CD4-positive, alpha-beta T cell (primary cell): ENCODE results near the gene TTC8. TPM values are rescaled to one million over a fixed set of nuclear protein-coding genes. Genes with fewer than 3 reads are reported as not detected.
A peak's percentile ranks its signal among the peaks of the same experiment; 100 is the strongest.

Experiments
- ATAC-seq: fragments of 200-7000 bp; cut with Tn5 transposase; one replicate; pipeline ENCODE4 v1.10.0; 2022; ENCODE audit warnings: mild to moderate bottlenecking; ENCODE audit not compliant: poor library complexity
- CTCF ChIA-PET: fragments of 350-600 bp; sonication (Branson Sonifier 250); formaldehyde crosslinking; loops from one replicate; lab custom pipeline; 2021; ENCODE audit warnings: antibody characterized with exemption, inconsistent platforms; lab: Charles Lee
- POLR2A ChIA-PET: fragments of 350-600 bp; sonication (Branson Sonifier 250); formaldehyde crosslinking; loops from one replicate; lab custom pipeline; 2021; ENCODE audit warnings: antibody characterized with exemption, inconsistent platforms; lab: Charles Lee
- DNase-seq, 14 experiments: peaks; one replicate each; pipeline ENCODE4 v3.0.0-alpha.2; 2013 to 2020; ENCODE audit warnings: mixed read lengths in 2 of 14
- H3K27ac ChIP-seq, 2 donors: one replicate each; pipeline versions ENCODE4 v1.5.1 to v1.7.0; 2013; ENCODE audit warnings: low read length in 2 of 2, low read depth in 1 of 2, mild to moderate bottlenecking in 1 of 2
- H3K27me3 ChIP-seq, 2 experiments: 1 replicate in 1 of 2; 2 replicates in 1 of 2; pipeline versions ENCODE4 v1.6.1 to v1.7.0; 2013; ENCODE audit warnings: low read length in 2 of 2, control low read depth in 1 of 2, mild to moderate bottlenecking in 1 of 2, moderate library complexity in 1 of 2; ENCODE audit not compliant: insufficient read depth in 2 of 2, control insufficient read depth in 1 of 2
- H3K36me3 ChIP-seq: one replicate; pipeline ENCODE4 v1.6.1; 2013; ENCODE audit warnings: low read length, control low read depth; ENCODE audit not compliant: insufficient read depth
- H3K4me1 ChIP-seq: one replicate; pipeline ENCODE4 v1.6.1; 2013; ENCODE audit warnings: low read length, control low read depth; ENCODE audit not compliant: insufficient read depth
- H3K4me3 ChIP-seq: one replicate; pipeline ENCODE4 v1.5.1; 2013; ENCODE audit warnings: mild to moderate bottlenecking, low read length, moderate library complexity
- H3K9me3 ChIP-seq, 2 experiments: 1 replicate in 1 of 2; 2 replicates in 1 of 2; pipeline versions ENCODE4 v1.6.1 to v1.7.0; 2013; ENCODE audit warnings: low read length in 2 of 2, mild to moderate bottlenecking in 2 of 2, control low read depth in 1 of 2, moderate library complexity in 1 of 2; ENCODE audit not compliant: control insufficient read depth in 1 of 2, insufficient read depth in 1 of 2
- H3K27ac Mint-ChIP-seq: one replicate; pipeline ENCODE4 v1.8.0; 2020; ENCODE audit warnings: mixed read lengths
- H3K27me3 Mint-ChIP-seq: one replicate; pipeline ENCODE4 v1.8.0; 2021; ENCODE audit warnings: mixed read lengths
- H3K36me3 Mint-ChIP-seq: one replicate; pipeline ENCODE4 v1.8.0; 2021; ENCODE audit warnings: low read depth, mixed read lengths
- H3K4me1 Mint-ChIP-seq: one replicate; pipeline ENCODE4 v1.8.0; 2021; ENCODE audit warnings: low read depth, mixed read lengths
- H3K4me3 Mint-ChIP-seq: one replicate; pipeline ENCODE4 v1.8.0; 2020; ENCODE audit warnings: mild to moderate bottlenecking, mixed read lengths
- H3K9me3 Mint-ChIP-seq: one replicate; pipeline ENCODE4 v1.8.0; 2020; ENCODE audit warnings: mixed read lengths
- CTCF ChIP-seq: fragments of 200-600 bp; IDR thresholded peaks from one replicate; pipeline ENCODE4 v1.8.0; 2022; ENCODE audit warnings: antibody characterized with exemption, mild to moderate bottlenecking
- intact Hi-C, 2 experiments: fragments of 100-400 bp; cut with DNase I in 1 of 2; cut with micrococcal nuclease in 1 of 2; formaldehyde crosslinking; loops; one replicate each; pipeline versions ENCODE4 v1.15.1 to v1.9.0; 2023 to 2025; cut with DNase I, micrococcal nuclease
- total RNA-seq, 174 experiments: library from RNA in 2 of 174; stranded (reverse) in 2 of 174; gene quantifications; one replicate each; pipeline ENCODE4 v1.2.3 and lab custom pipeline; 2021 to 2026

TTC8 gene
- total RNA-seq, 2 experiments from 2014 or later: 1.6 to 2.1 TPM

DNA sequence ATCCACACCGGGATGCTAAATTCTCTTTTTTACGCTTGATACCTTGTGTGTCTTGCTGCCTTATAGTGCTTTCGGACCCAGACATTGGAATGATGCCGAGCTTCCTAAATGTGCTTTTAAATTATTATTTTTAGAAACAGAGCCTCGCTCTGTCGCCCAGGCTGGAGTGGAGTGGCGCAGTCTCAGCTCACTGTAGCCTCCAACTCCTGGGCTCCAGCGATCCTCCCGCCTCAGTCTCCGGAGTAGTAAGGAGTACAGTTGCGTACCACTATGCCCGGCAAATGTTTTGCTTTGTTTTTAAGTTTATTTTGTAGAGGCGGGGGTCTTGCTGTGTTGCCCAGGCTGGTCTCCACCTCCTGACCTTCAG is 31.2 kb upstream of the TTC8 start:
- H3K4me3 Mint-ChIP-seq: peak overlapping the region; percentile 84
- POLR2A ChIA-PET: interaction anchor here (3.2 kb wide), 1 partner anchor 31 kb away, joined by 20 read pairs; the partner anchor contains the start of gene TTC8
- H3K36me3 ChIP-seq: no peaks in the 10 kb centered on the region
- no peak overlapping the region for H3K27ac ChIP-seq
- no peak for DNase-seq
- peaks cover 20% of the 10 kb centered on the region for H3K4me1 Mint-ChIP-seq
- H3K27ac Mint-ChIP-seq: peak overlapping the region; percentile 65
- TF ChIP-seq CTCF: no peak
- no peaks in the 10 kb centered on the region for H3K9me3 ChIP-seq
- ATAC-seq: no peak
- H3K27me3 Mint-ChIP-seq: peaks cover 3% of the 10 kb centered on the region
- H3K9me3 Mint-ChIP-seq: no peaks in the 10 kb centered on the region
- CTCF ChIA-PET: no interaction called here
- intact Hi-C loops: loop anchor here (1.0 to 5.0 kb wide), 4 partner anchors 29 to 1162 kb away; partner anchors contain the start of genes EFCAB11 (in 1 of the 2), GPR65 (in 1 of the 2), TDP1 (in 1 of the 2) and ZC3H14 (in 1 of the 2)
- no peaks in the 10 kb centered on the region for H3K36me3 Mint-ChIP-seq
- peaks cover 0 to 3% of the 10 kb centered on the region in 2 experiments for H3K27me3 ChIP-seq
- H3K4me1 ChIP-seq: peaks cover 16% of the 10 kb centered on the region
- H3K4me3 ChIP-seq: peak overlapping the region; percentile 89

DNA sequence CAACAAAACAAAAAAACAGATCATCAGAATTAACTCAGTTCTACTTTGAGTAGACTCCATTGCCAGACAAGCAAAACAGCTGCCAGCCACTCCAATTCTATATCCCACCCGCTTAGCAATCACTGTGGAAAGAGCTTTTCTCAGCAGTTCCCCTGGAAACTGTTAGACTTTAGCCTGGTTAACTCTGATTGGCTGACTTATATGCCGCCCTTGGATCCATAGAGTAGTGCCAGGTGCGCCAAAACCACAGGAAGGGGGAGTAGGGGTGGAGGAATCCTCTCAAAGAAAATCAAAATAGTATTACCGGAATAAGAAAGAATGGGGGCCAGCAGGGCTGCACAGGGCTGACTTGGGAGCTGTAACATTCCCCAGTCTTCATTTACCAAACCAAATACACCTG is 26.3 kb upstream of the TTC8 start:
- no peaks in the 10 kb centered on the region for H3K27me3 ChIP-seq
- H3K27ac ChIP-seq: no peak overlapping the region
- Mint-ChIP-seq H3K4me3 (no peak overlapping the region), H3K36me3 (no peaks in the 10 kb centered on the region), H3K27me3 (peaks cover 43% of the 10 kb centered on the region), H3K9me3 (no peaks in the 10 kb centered on the region), H3K27ac (no peak overlapping the region), H3K4me1 (no peaks in the 10 kb centered on the region)
- ATAC-seq (no peak), DNase-seq (no peak)
- no peak for TF ChIP-seq CTCF
- no peak overlapping the region for H3K4me3 ChIP-seq
- no peaks in the 10 kb centered on the region for H3K36me3 ChIP-seq
- intact Hi-C loops: no loop called here
- H3K4me1 ChIP-seq: peaks cover 4% of the 10 kb centered on the region
- no peaks in the 10 kb centered on the region for H3K9me3 ChIP-seq
- POLR2A ChIA-PET: no interaction called here
- CTCF ChIA-PET: no interaction called here

- POLR2A ChIA-PET: no interaction called here
- no peaks in the 10 kb centered on the region for H3K27me3 ChIP-seq
- Mint-ChIP-seq H3K36me3 (no peaks in the 10 kb centered on the region), H3K27me3 (peaks cover 56% of the 10 kb centered on the region), H3K4me3 (no peak overlapping the region), H3K27ac (no peak overlapping the region), H3K9me3 (no peaks in the 10 kb centered on the region), H3K4me1 (no peaks in the 10 kb centered on the region)
- H3K4me3 ChIP-seq: no peak overlapping the region
- ATAC-seq (no peak), DNase-seq (no peak)
- H3K4me1 ChIP-seq: no peaks in the 10 kb centered on the region
- CTCF ChIA-PET: no interaction called here
- no peaks in the 10 kb centered on the region for H3K36me3 ChIP-seq
- no peak for TF ChIP-seq CTCF
- no peaks in the 10 kb centered on the region for H3K9me3 ChIP-seq
- intact Hi-C loops: no loop called here
- H3K27ac ChIP-seq: no peak overlapping the region
Measured at GRCh38 chr14:88799522-88799921, 24.9 kb upstream of the TTC8 start.
